Osteocyte (in vitro differentiated cells): ENCODE data around the gene SMPD4. TPM values are rescaled to one million over a fixed set of nuclear protein-coding genes. Genes with fewer than 3 reads are reported as not detected.
"Not testable (repeated sequence)": the region's sequence is repeated elsewhere in the genome, so short reads cannot be mapped to it uniquely, and the experiment has no call there.

Experiments
- DNase-seq: peaks from one replicate; pipeline ENCODE4 v3.0.0; 2021; ENCODE audit warnings: mixed read lengths; ENCODE audit not compliant: unreplicated experiment; ENCODE audit errors: extremely low spot score
- H3K27ac Mint-ChIP-seq: one replicate; pipeline ENCODE4 v1.8.0; 2021; ENCODE audit warnings: mild to moderate bottlenecking, mixed read lengths; ENCODE audit not compliant: unreplicated experiment
- H3K27me3 Mint-ChIP-seq: one replicate; pipeline ENCODE4 v1.8.0; 2021; ENCODE audit warnings: mixed read lengths; ENCODE audit not compliant: unreplicated experiment
- H3K36me3 Mint-ChIP-seq: one replicate; pipeline ENCODE4 v1.8.0; 2021; ENCODE audit warnings: mixed read lengths; ENCODE audit not compliant: unreplicated experiment
- H3K4me1 Mint-ChIP-seq: one replicate; pipeline ENCODE4 v1.8.0; 2021; ENCODE audit warnings: mixed read lengths; ENCODE audit not compliant: unreplicated experiment
- H3K4me3 Mint-ChIP-seq: one replicate; pipeline ENCODE4 v1.8.0; 2021; ENCODE audit warnings: mild to moderate bottlenecking, moderate library complexity, mixed read lengths; ENCODE audit not compliant: unreplicated experiment
- H3K9me3 Mint-ChIP-seq: one replicate; pipeline ENCODE4 v1.8.0; 2021; ENCODE audit warnings: mixed read lengths; ENCODE audit not compliant: unreplicated experiment
- CTCF ChIP-seq: fragments of 200-600 bp; sonication (generic); IDR thresholded peaks from 2 replicates; pipeline ENCODE4 v1.5.0; 2021; ENCODE audit warnings: antibody characterized with exemption, mild to moderate bottlenecking, moderate library complexity
- total RNA-seq: library from RNA; stranded (reverse); gene quantifications from 2 replicates; pipeline ENCODE4 v1.2.1, GENCODE V29; 2021

SMPD4 gene
- total RNA-seq, 1 donor from 2014 or later, result 64.8 TPM

DNA sequence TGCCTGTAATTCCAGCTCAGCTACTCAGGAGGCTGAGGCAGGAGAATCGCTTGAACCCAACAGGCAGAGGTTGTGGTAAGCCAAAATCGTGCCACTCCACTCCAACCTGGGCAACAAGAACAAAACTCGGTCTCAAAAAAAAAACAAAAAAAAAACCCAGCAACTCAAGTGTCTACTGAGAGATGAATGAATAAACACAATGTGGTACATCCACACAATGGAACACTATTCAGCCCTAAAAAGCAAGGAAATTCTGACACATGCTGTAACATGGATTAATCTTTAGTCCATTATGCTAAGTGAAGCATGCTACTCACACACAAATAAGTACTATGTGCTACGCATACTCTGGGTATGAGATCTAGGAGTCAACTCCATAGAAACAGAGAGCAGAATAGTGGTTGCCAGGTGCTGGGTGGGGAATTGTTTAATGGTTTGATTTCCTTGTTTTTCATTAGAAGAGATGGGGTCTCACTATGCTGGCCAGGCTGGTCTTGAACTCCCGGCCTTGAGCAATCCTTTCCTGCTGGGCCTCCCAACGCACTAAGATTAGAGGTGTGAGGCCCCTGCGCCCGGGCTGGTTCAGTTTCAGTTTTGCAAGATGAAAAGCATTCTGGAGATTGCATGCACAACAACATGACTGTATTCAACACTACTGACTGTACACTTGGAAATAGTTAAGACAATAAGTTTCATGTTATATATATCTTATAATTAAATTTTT lies 15.9 kb downstream of the SMPD4 start:
- Mint-ChIP-seq H3K27ac (no peak overlapping the region), H3K27me3 (no peaks in the 10 kb centered on the region), H3K4me3 (no peak overlapping the region), H3K4me1 (no peaks in the 10 kb centered on the region), H3K36me3 (peaks cover 22% of the 10 kb centered on the region), H3K9me3 (no peaks in the 10 kb centered on the region)
- no peak for TF ChIP-seq CTCF
- DNase-seq, result no peak

DNA sequence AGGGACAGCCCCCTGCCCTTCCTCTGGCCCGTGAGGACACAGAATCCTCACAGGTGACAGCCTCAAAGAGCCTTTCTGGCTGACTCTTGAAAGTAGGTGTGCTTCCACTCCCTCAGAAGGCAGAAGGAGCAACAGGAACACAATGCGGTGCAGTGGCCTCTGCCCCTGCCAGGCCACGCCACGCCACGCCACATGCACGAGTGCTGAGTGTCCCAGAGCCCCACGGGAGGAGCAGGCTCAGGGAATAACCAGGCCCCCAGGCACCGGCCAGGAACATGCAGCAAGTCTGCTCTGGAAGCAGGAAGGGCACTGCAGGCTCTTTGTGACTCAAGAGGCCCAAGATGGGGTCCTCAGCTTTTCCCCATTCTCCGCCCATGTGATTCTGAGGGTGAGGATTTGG lies 18.4 kb downstream of the SMPD4 start:
- no peaks in the 10 kb centered on the region for H3K9me3 Mint-ChIP-seq
- no peaks in the 10 kb centered on the region for H3K27me3 Mint-ChIP-seq
- H3K36me3 Mint-ChIP-seq, result peaks cover 25% of the 10 kb centered on the region
- H3K4me3 Mint-ChIP-seq, result no peak overlapping the region
- no peak overlapping the region for H3K27ac Mint-ChIP-seq
- H3K4me1 Mint-ChIP-seq, result no peaks in the 10 kb centered on the region
- DNase-seq, result no peak
- TF ChIP-seq CTCF, result no peak

GRCh38 chr2:130162486-130162885 lies 18.9 kb downstream of the SMPD4 start:
- not testable (repeated sequence) for H3K4me1 Mint-ChIP-seq, H3K4me3 Mint-ChIP-seq, H3K9me3 Mint-ChIP-seq, H3K27me3 Mint-ChIP-seq, H3K27ac Mint-ChIP-seq, DNase-seq
- H3K36me3 Mint-ChIP-seq, result peaks cover 20% of the 10 kb centered on the region

DNA sequence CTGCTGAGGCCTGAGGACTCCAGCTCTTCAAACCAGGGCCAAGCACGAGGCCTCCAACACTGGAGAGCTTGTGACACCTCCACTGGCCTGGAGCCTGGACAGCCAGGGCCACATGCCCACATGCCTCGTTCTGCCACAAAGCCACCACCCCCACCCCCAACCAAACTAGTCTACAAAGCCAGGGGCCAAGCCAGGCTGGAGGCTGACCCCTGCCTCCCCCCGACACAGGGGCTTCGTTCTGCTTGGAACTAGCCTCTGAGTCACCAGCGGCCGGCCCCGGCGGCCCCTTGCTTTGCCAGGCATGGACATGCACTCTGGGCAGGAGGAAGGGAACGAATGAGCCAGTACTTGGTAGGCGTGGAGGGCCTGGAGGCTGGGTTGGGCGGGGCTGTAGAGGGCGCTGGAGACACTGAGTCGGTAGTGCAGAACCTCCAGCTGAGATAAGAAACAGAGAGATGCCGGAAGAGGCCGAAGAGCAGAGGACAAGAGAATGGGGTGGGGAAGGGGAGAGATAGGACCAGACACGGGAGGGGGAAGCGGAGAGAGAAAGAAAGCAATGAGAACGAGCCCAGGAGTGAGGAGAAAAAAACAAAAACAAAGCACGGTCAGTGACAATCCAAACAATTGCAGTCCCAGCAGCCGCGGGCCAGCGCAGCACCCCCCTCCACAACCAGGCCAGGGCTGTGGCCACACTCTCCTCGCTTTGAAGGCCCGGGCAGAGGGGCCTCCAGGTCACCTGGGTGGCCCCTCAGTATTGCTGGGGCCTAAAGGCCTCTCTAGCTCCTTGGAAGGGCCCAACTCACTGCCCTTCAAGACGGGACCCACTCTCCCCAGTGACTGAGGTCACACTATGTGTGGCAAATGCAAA lies 20.3 kb downstream of the SMPD4 start:
- H3K36me3 Mint-ChIP-seq, result peaks cover 12% of the 10 kb centered on the region
- not testable (repeated sequence) for DNase-seq, H3K27me3 Mint-ChIP-seq, H3K4me1 Mint-ChIP-seq, H3K4me3 Mint-ChIP-seq, H3K9me3 Mint-ChIP-seq, H3K27ac Mint-ChIP-seq

DNA sequence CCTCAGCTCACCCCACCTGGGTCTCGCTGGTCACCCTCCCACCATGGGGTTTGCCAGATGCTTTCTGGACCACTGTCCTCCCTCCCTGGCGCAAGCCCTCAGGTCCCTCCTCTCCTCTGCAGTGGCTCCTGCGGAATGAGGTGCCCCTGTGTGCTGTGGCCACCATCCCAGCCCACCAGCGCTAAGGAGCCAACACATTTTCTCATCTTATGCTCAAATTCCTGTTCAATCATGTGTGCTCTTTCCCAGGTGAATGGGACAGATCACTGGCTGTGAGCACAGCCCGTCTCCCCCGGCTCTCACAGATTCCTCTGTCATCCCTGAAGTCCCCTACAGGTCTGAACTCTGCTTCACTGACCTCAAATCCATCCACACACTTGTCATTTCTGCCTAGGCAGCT lies 21.3 kb downstream of the SMPD4 start:
- DNase-seq, result no peak
- peaks cover 10% of the 10 kb centered on the region for H3K36me3 Mint-ChIP-seq

DNA sequence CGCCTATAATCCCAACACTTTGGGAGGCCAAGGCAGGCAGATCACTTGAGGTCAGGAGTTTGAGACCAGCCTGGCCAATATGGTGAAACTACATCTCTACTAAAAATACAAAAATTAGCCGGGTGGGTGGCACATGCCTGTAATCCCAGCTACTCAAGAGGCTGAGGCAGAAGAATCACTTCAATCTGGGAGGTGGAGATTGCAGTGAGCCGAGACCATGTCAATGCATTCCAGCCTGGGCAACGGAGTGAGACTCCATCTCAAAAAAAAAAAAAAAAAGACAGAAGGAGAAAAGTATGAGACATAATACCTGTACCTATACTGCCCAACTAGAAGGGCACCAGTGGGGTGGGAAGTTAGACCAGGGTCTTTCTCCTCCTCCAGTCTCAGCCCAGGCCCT lies 22.0 kb downstream of the SMPD4 start:
- H3K27ac Mint-ChIP-seq, H3K4me3 Mint-ChIP-seq, H3K4me1 Mint-ChIP-seq, DNase-seq, H3K36me3 Mint-ChIP-seq, H3K27me3 Mint-ChIP-seq, H3K9me3 Mint-ChIP-seq: not testable (repeated sequence)

More for the DNA sequence above, 21.3 kb downstream of the SMPD4 start:
- Mint-ChIP-seq H3K27ac (no peak overlapping the region), H3K9me3 (no peaks in the 10 kb centered on the region), H3K4me1 (no peaks in the 10 kb centered on the region), H3K27me3 (no peaks in the 10 kb centered on the region), H3K4me3 (no peak overlapping the region)
- no peak for TF ChIP-seq CTCF
